GM23338 (cell line): ENCODE data around the gene NIF3L1.

Experiments
- CREB1 ChIP-seq: fragments of 250-450 bp; sonication (Bioruptor Pico); IDR thresholded peaks from 2 replicates; pipeline ENCODE4 v1.5.0; 2020; ENCODE audit warnings: low read depth, mild to moderate bottlenecking, moderate library complexity
- EZH2 ChIP-seq: fragments of 200-600 bp; sonication (generic); IDR thresholded peaks from one replicate; pipeline ENCODE4 v1.8.0; 2017; ENCODE audit warnings: antibody characterized with exemption, mild to moderate bottlenecking, low read depth; ENCODE audit not compliant: unreplicated experiment
- EZH2phosphoT487 ChIP-seq: fragments of 200-600 bp; sonication (generic); IDR thresholded peaks from one replicate; pipeline ENCODE4 v1.8.1; 2018; ENCODE audit warnings: antibody characterized with exemption; ENCODE audit not compliant: unreplicated experiment
- JUNB ChIP-seq: IDR thresholded peaks from one replicate; pipeline ENCODE4 v1.6.1; 2016; ENCODE audit warnings: antibody characterized with exemption; ENCODE audit not compliant: unreplicated experiment
- NANOG ChIP-seq: IDR thresholded peaks from 2 replicates; pipeline ENCODE4 v1.6.1; 2016; ENCODE audit warnings: antibody characterized with exemption, borderline replicate concordance
- POLR2AphosphoS5 ChIP-seq: IDR thresholded peaks from 2 replicates; pipeline ENCODE4 v1.6.1; 2016; ENCODE audit warnings: antibody characterized with exemption, low read depth
- STAT1 ChIP-seq: IDR thresholded peaks from one replicate; pipeline ENCODE4 v1.6.1; 2016; ENCODE audit warnings: antibody characterized with exemption; ENCODE audit not compliant: unreplicated experiment
- ZNF114 ChIP-seq: fragments of 250-450 bp; sonication (Bioruptor Pico); IDR thresholded peaks from 2 replicates; pipeline ENCODE4 v1.5.0; 2020; ENCODE audit warnings: mild to moderate bottlenecking, moderate library complexity
- ZNF331 ChIP-seq: fragments of 250-450 bp; sonication (Bioruptor Pico); IDR thresholded peaks from 2 replicates; pipeline ENCODE4 v1.5.0; 2020; ENCODE audit warnings: low read depth, mild to moderate bottlenecking, moderate library complexity
- TF ChIP-seq, protein P1 (sequence below), 2 experiments: fragments of 200-600 bp in 1 of 2; sonication (generic) in 1 of 2; conservative IDR thresholded peaks; 2 replicates each; pipeline versions ENCODE4 v1.5.1 to v1.6.1; 2016 to 2017; ENCODE audit warnings: antibody characterized with exemption in 2 of 2, low read depth in 2 of 2, mild to moderate bottlenecking in 2 of 2, moderate library complexity in 1 of 2
- TF ChIP-seq, protein P2 (sequence below): IDR thresholded peaks from one replicate; pipeline ENCODE4 v1.6.1; 2018; ENCODE audit warnings: antibody characterized with exemption; ENCODE audit not compliant: unreplicated experiment
- TF ChIP-seq, protein P3 (sequence below): IDR thresholded peaks from 2 replicates; pipeline ENCODE4 v1.6.1; 2016; ENCODE audit warnings: antibody characterized with exemption

DNA sequence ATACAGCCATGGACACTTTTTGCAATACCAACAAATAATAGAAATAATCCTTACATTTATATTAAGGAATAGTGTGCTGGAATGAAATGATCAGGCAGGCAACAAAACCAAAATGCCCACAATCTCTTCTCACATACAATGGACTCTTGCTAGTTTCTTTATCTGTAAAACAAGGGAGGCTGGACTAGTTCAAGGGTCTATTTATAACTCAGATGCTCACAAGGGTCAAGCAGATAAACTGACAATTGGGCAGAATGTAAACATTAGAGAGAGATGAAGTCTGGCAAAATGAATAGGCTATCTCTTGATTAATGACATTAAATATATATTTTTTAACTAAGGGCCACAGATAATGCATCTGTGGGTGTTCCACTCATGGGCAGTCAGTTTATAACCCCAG, 11.7 kb upstream of the NIF3L1 start:
- TF ChIP-seq, protein P1, sequence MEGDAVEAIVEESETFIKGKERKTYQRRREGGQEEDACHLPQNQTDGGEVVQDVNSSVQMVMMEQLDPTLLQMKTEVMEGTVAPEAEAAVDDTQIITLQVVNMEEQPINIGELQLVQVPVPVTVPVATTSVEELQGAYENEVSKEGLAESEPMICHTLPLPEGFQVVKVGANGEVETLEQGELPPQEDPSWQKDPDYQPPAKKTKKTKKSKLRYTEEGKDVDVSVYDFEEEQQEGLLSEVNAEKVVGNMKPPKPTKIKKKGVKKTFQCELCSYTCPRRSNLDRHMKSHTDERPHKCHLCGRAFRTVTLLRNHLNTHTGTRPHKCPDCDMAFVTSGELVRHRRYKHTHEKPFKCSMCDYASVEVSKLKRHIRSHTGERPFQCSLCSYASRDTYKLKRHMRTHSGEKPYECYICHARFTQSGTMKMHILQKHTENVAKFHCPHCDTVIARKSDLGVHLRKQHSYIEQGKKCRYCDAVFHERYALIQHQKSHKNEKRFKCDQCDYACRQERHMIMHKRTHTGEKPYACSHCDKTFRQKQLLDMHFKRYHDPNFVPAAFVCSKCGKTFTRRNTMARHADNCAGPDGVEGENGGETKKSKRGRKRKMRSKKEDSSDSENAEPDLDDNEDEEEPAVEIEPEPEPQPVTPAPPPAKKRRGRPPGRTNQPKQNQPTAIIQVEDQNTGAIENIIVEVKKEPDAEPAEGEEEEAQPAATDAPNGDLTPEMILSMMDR (conservative IDR thresholded peaks at IDR 0.05; ENCODE audit: low read depth in 2 of 2) = no peak
- TF ChIP-seq EZH2 (no peak), POLR2AphosphoS5 (no peak), EZH2phosphoT487 (no peak), CREB1 (CRISPR knock-in tag) (no peak), STAT1 (no peak), NANOG (no peak), ZNF331 (no peak), JUNB (no peak), ZNF114 (CRISPR knock-in tag) (no peak)
- TF ChIP-seq, protein P2, sequence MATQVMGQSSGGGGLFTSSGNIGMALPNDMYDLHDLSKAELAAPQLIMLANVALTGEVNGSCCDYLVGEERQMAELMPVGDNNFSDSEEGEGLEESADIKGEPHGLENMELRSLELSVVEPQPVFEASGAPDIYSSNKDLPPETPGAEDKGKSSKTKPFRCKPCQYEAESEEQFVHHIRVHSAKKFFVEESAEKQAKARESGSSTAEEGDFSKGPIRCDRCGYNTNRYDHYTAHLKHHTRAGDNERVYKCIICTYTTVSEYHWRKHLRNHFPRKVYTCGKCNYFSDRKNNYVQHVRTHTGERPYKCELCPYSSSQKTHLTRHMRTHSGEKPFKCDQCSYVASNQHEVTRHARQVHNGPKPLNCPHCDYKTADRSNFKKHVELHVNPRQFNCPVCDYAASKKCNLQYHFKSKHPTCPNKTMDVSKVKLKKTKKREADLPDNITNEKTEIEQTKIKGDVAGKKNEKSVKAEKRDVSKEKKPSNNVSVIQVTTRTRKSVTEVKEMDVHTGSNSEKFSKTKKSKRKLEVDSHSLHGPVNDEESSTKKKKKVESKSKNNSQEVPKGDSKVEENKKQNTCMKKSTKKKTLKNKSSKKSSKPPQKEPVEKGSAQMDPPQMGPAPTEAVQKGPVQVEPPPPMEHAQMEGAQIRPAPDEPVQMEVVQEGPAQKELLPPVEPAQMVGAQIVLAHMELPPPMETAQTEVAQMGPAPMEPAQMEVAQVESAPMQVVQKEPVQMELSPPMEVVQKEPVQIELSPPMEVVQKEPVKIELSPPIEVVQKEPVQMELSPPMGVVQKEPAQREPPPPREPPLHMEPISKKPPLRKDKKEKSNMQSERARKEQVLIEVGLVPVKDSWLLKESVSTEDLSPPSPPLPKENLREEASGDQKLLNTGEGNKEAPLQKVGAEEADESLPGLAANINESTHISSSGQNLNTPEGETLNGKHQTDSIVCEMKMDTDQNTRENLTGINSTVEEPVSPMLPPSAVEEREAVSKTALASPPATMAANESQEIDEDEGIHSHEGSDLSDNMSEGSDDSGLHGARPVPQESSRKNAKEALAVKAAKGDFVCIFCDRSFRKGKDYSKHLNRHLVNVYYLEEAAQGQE = no peak
- TF ChIP-seq, protein P3, sequence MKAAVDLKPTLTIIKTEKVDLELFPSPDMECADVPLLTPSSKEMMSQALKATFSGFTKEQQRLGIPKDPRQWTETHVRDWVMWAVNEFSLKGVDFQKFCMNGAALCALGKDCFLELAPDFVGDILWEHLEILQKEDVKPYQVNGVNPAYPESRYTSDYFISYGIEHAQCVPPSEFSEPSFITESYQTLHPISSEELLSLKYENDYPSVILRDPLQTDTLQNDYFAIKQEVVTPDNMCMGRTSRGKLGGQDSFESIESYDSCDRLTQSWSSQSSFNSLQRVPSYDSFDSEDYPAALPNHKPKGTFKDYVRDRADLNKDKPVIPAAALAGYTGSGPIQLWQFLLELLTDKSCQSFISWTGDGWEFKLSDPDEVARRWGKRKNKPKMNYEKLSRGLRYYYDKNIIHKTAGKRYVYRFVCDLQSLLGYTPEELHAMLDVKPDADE = no peak
